ENCODE measurements around the gene CASP8. TPM values are rescaled to one million over a fixed set of nuclear protein-coding genes. Genes with fewer than 3 reads are reported as not detected.
A peak's percentile ranks its signal among the peaks of the same experiment; 100 is the strongest.

CASP8 gene
- total RNA-seq, 1 experiment from 2014 or later, result 33.4 TPM

DNA sequence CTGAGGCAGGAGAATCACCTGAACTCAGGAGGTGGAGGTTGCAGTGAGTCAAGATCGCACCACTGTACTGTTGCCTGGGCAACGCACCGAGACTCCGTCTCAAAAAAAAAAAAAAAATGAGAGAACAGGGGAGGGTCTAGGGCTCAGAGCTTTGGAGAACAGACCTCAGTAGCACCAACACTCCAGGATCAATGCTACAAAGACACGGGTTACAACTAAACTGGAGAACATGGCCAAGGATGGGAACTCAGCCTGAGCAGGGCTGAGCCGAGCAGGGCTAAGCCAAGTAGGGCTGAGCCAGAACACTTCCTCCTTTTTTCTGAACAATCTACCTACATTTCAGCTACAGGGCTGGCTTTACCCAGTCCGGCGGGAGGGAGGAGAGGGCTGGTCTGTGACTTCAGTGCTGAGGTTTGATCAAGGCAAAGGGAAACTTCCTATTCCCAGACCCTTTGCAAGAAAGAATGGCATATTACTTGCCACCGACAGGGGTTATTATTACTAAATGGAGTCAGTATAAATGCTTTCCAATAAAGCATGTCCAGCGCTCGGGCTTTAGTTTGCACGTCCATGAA is 2.9 kb upstream of the CASP8 start:
- POLR2A ChIA-PET, result interaction anchor here (0.6 kb wide), 1 partner anchor 524 kb away, joined by 7 read pairs; no protein-coding TSS in a partner anchor
- intact Hi-C loops (cut with micrococcal nuclease; ENCODE audit: unreplicated experiment), result loop anchor here (5.0 kb wide), 1 partner anchor 105 kb away; no protein-coding TSS in a partner anchor
- CTCF ChIA-PET, result interaction anchor here (1.2 kb wide), 1 partner anchor 24 kb away, joined by 4 read pairs; no protein-coding TSS in a partner anchor
- no peaks in the 10 kb centered on the region for H3K9me3 Mint-ChIP-seq (ENCODE audit: unreplicated experiment)
- peaks cover 8% of the 10 kb centered on the region for H3K4me1 Mint-ChIP-seq (ENCODE audit: low read depth, unreplicated experiment)
- peaks cover 9% of the 10 kb centered on the region for H3K36me3 Mint-ChIP-seq (ENCODE audit: insufficient read depth, unreplicated experiment)
- H3K4me3 Mint-ChIP-seq (ENCODE audit: unreplicated experiment), result peak overlapping the region; percentile 88
- no peaks in the 10 kb centered on the region for H3K9me3 ChIP-seq
- peak overlapping the region; percentile 93 for H3K27ac Mint-ChIP-seq (ENCODE audit: unreplicated experiment)
- no peaks in the 10 kb centered on the region for H3K36me3 ChIP-seq (ENCODE audit: control insufficient read depth, insufficient read depth, low read length)
- TF ChIP-seq, protein P1, sequence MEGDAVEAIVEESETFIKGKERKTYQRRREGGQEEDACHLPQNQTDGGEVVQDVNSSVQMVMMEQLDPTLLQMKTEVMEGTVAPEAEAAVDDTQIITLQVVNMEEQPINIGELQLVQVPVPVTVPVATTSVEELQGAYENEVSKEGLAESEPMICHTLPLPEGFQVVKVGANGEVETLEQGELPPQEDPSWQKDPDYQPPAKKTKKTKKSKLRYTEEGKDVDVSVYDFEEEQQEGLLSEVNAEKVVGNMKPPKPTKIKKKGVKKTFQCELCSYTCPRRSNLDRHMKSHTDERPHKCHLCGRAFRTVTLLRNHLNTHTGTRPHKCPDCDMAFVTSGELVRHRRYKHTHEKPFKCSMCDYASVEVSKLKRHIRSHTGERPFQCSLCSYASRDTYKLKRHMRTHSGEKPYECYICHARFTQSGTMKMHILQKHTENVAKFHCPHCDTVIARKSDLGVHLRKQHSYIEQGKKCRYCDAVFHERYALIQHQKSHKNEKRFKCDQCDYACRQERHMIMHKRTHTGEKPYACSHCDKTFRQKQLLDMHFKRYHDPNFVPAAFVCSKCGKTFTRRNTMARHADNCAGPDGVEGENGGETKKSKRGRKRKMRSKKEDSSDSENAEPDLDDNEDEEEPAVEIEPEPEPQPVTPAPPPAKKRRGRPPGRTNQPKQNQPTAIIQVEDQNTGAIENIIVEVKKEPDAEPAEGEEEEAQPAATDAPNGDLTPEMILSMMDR (IDR thresholded peaks at IDR 0.05; ENCODE audit: insufficient read depth in 1 of 2, low read depth in 1 of 2, low read length in 1 of 2, severe bottlenecking in 1 of 2, unreplicated experiment in 1 of 2), result no peak
- H3K27me3 ChIP-seq (replicated peaks; ENCODE audit: control insufficient read depth, insufficient read depth, low read length), result no peaks in the 10 kb centered on the region
- H3K4me3 ChIP-seq (ENCODE audit: low read depth, low read length), result peak overlapping the region; percentile 44
- peaks cover 8% of the 10 kb centered on the region for H3K4me1 ChIP-seq
- H3K27me3 Mint-ChIP-seq (ENCODE audit: insufficient read depth, unreplicated experiment), result no peaks in the 10 kb centered on the region
- peak; percentile 50 to 59 for DNase-seq
- no TSS peak for BruUV-seq (replicated peaks)

DNA sequence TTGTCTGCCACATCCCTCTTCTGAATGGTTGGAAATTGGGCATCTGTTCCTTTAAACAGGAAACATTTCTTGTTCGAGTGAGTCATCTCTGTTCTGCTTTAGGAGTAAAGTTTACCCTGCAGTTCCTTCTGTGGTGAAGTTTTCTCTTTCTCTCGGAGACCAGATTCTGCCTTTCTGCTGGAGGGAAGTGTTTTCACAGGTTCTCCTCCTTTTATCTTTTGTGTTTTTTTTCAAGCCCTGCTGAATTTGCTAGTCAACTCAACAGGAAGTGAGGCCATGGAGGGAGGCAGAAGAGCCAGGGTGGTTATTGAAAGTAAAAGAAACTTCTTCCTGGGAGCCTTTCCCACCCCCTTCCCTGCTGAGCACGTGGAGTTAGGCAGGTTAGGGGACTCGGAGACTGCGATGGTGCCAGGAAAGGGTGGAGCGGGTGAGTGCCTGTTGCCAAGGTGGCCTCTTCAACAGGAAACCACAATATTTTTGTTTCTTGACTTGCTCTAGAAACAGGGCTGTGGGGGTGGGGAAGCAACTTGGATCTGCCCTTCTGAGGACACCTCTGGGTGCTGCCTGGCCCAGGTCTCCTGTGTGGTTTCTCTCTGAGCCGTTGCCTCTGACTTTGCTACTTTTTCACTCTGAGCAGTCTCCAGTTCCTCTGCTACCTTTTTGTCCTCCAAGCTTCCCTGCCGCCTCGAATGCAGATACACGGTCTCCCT is 2.2 kb upstream of the CASP8 start:
- TSS peak; percentile 68 for BruUV-seq (replicated peaks)
- H3K9me3 ChIP-seq, result no peaks in the 10 kb centered on the region
- ChIA-PET POLR2A (no interaction called here), CTCF (interaction anchor here (1.2 kb wide), 1 partner anchor 25 kb away, joined by 4 read pairs; no protein-coding TSS in a partner anchor)
- H3K9me3 Mint-ChIP-seq (ENCODE audit: unreplicated experiment), result no peaks in the 10 kb centered on the region
- peaks cover 9% of the 10 kb centered on the region for H3K36me3 Mint-ChIP-seq (ENCODE audit: insufficient read depth, unreplicated experiment)
- H3K36me3 ChIP-seq (ENCODE audit: control insufficient read depth, insufficient read depth, low read length), result no peaks in the 10 kb centered on the region
- H3K4me1 ChIP-seq, result peaks cover 8% of the 10 kb centered on the region
- peak overlapping the region; percentile 93 for H3K27ac Mint-ChIP-seq (ENCODE audit: unreplicated experiment)
- TF ChIP-seq, protein P1 (IDR thresholded peaks at IDR 0.05; ENCODE audit: insufficient read depth in 1 of 2, low read depth in 1 of 2, low read length in 1 of 2, severe bottlenecking in 1 of 2, unreplicated experiment in 1 of 2), result no peak
- H3K4me3 ChIP-seq (ENCODE audit: low read depth, low read length), result peak overlapping the region; percentile 44
- peak; percentile 62 to 64 for DNase-seq
- no peaks in the 10 kb centered on the region for H3K27me3 ChIP-seq (replicated peaks; ENCODE audit: control insufficient read depth, insufficient read depth, low read length)
- H3K4me3 Mint-ChIP-seq (ENCODE audit: unreplicated experiment), result peak overlapping the region; percentile 88
- no peaks in the 10 kb centered on the region for H3K27me3 Mint-ChIP-seq (ENCODE audit: insufficient read depth, unreplicated experiment)
- H3K4me1 Mint-ChIP-seq (ENCODE audit: low read depth, unreplicated experiment), result peaks cover 8% of the 10 kb centered on the region
- intact Hi-C loops (cut with micrococcal nuclease; ENCODE audit: unreplicated experiment), result loop anchor here (1.0 to 5.0 kb wide), 3 partner anchors 22 to 104 kb away; partner anchors contain the start of gene CASP10

Measured in Caco-2 (cell line).